ENCODE results near the gene RAB3C.

RAB3C gene

GRCh38 chr5:58582019-58582802, 664 bp upstream of the RAB3C start:
- Histone ChIP-seq H3K9me2 (replicated peaks; ENCODE audit: insufficient read depth, low read length) (no peaks in the 10 kb centered on the region), H3K4me2 (ENCODE audit: low read depth, low read length) (peak overlapping the region; percentile 84), H3K4me3 (ENCODE audit: low read length) (peak overlapping the region; percentile 84), H3K9ac (ENCODE audit: low read length) (no peak overlapping the region), H3K9me3 (replicated peaks; ENCODE audit: insufficient read depth, low read length) (no peaks in the 10 kb centered on the region), H3K4me1 (ENCODE audit: low read length) (no peaks in the 10 kb centered on the region), H3F3A (ENCODE audit: insufficient read depth, low read length) (no peaks in the 10 kb centered on the region), H3K27me3 (replicated peaks; ENCODE audit: insufficient read depth, low read length) (no peaks in the 10 kb centered on the region), H3K79me2 (ENCODE audit: low read length) (no peaks in the 10 kb centered on the region), H4K20me1 (ENCODE audit: insufficient read depth, low read length) (no peaks in the 10 kb centered on the region), H3K36me3 (replicated peaks; ENCODE audit: insufficient read depth, low read length) (no peaks in the 10 kb centered on the region), H3K27ac (ENCODE audit: low read length) (no peak overlapping the region), H2AFZ (ENCODE audit: low read length) (peak overlapping the region; percentile 95)
- DNase-seq = peak; percentile 12
- no peak for TF ChIP-seq CTCF (IDR thresholded peaks at IDR 0.05; ENCODE audit: low read length)
- no peak for TF ChIP-seq EZH2phosphoT487 (IDR thresholded peaks at IDR 0.05; ENCODE audit: low read length)
- TF ChIP-seq EZH2 (optimal IDR thresholded peaks at IDR 0.05; ENCODE audit: low read depth, low read length) = no peak

- no peak overlapping the region for H2AFZ ChIP-seq (ENCODE audit: low read length)
- H3K4me1 ChIP-seq (ENCODE audit: low read length) = no peaks in the 10 kb centered on the region
- no peak for DNase-seq
- no peaks in the 10 kb centered on the region for H3K79me2 ChIP-seq (ENCODE audit: low read length)
- H3K27me3 ChIP-seq (replicated peaks; ENCODE audit: insufficient read depth, low read length) = no peaks in the 10 kb centered on the region
- no peak overlapping the region for H3K4me2 ChIP-seq (ENCODE audit: low read depth, low read length)
- H3K9ac ChIP-seq (ENCODE audit: low read length) = no peak overlapping the region
- no peak for TF ChIP-seq EZH2 (optimal IDR thresholded peaks at IDR 0.05; ENCODE audit: low read depth, low read length)
- TF ChIP-seq CTCF (IDR thresholded peaks at IDR 0.05; ENCODE audit: low read length) = no peak
- no peak for TF ChIP-seq EZH2phosphoT487 (IDR thresholded peaks at IDR 0.05; ENCODE audit: low read length)
- no peak overlapping the region for H3K27ac ChIP-seq (ENCODE audit: low read length)
- H3F3A ChIP-seq (ENCODE audit: insufficient read depth, low read length) = no peaks in the 10 kb centered on the region
- H3K9me2 ChIP-seq (replicated peaks; ENCODE audit: insufficient read depth, low read length) = no peaks in the 10 kb centered on the region
- H3K36me3 ChIP-seq (replicated peaks; ENCODE audit: insufficient read depth, low read length) = no peaks in the 10 kb centered on the region
- H4K20me1 ChIP-seq (ENCODE audit: insufficient read depth, low read length) = no peaks in the 10 kb centered on the region
- H3K9me3 ChIP-seq (replicated peaks; ENCODE audit: insufficient read depth, low read length) = no peaks in the 10 kb centered on the region
- H3K4me3 ChIP-seq (ENCODE audit: low read length) = no peak overlapping the region
Measured at GRCh38 chr5:58595952-58596351, 13.1 kb downstream of the RAB3C start.

- no peaks in the 10 kb centered on the region for H3K27me3 ChIP-seq (replicated peaks; ENCODE audit: insufficient read depth, low read length)
- H3K4me3 ChIP-seq (ENCODE audit: low read length) = no peak overlapping the region
- no peaks in the 10 kb centered on the region for H3K9me2 ChIP-seq (replicated peaks; ENCODE audit: insufficient read depth, low read length)
- no peak overlapping the region for H3K9ac ChIP-seq (ENCODE audit: low read length)
- no peak for TF ChIP-seq CTCF (IDR thresholded peaks at IDR 0.05; ENCODE audit: low read length)
- no peak for TF ChIP-seq EZH2 (optimal IDR thresholded peaks at IDR 0.05; ENCODE audit: low read depth, low read length)
- TF ChIP-seq EZH2phosphoT487 (IDR thresholded peaks at IDR 0.05; ENCODE audit: low read length) = no peak
- H3K9me3 ChIP-seq (replicated peaks; ENCODE audit: insufficient read depth, low read length) = no peaks in the 10 kb centered on the region
- DNase-seq = no peak
- H3K79me2 ChIP-seq (ENCODE audit: low read length) = no peaks in the 10 kb centered on the region
- H3K27ac ChIP-seq (ENCODE audit: low read length) = no peak overlapping the region
- H4K20me1 ChIP-seq (ENCODE audit: insufficient read depth, low read length) = no peaks in the 10 kb centered on the region
- no peak overlapping the region for H2AFZ ChIP-seq (ENCODE audit: low read length)
- no peaks in the 10 kb centered on the region for H3K4me1 ChIP-seq (ENCODE audit: low read length)
- H3K4me2 ChIP-seq (ENCODE audit: low read depth, low read length) = no peak overlapping the region
- no peaks in the 10 kb centered on the region for H3F3A ChIP-seq (ENCODE audit: insufficient read depth, low read length)
- H3K36me3 ChIP-seq (replicated peaks; ENCODE audit: insufficient read depth, low read length) = no peaks in the 10 kb centered on the region
Measured at GRCh38 chr5:58598440-58598839, 15.6 kb downstream of the RAB3C start.
